Keratinocyte (primary cell): Measurements from ENCODE around the gene FBLN5.

Source experiments
- CTCF ChIP-seq, 3 experiments: IDR thresholded peaks in 1 of 3; conservative IDR thresholded peaks in 1 of 3; optimal IDR thresholded peaks in 1 of 3; 2 replicates in 2 of 3; 3 replicates in 1 of 3; pipeline versions ENCODE3 to v1.5.1; 2011; ENCODE audit warnings: low read length in 3 of 3, mild to moderate bottlenecking in 3 of 3, moderate library complexity in 2 of 3, control low read depth in 1 of 3, inconsistent platforms in 1 of 3; ENCODE audit not compliant: insufficient read depth in 2 of 3; ENCODE audit errors: extremely low read depth in 1 of 3
- EZH2 ChIP-seq: IDR thresholded peaks from one replicate; pipeline ENCODE4 v1.6.1; 2012; ENCODE audit warnings: inconsistent platforms, mild to moderate bottlenecking, low read length, moderate library complexity

- TF ChIP-seq EZH2 (no peak), CTCF (optimal IDR thresholded peaks at IDR 0.05 in 1 of 3, IDR thresholded peaks at IDR 0.05 in 1 of 3, conservative IDR thresholded peaks at IDR 0.05 in 1 of 3; ENCODE audit: extremely low read depth in 1 of 3, insufficient read depth in 2 of 3, low read length in 3 of 3) (no peak)
Observed at GRCh38 chr14:91891721-91892220, 55.7 kb downstream of the FBLN5 start.
